C4-2B (cell line): ENCODE data around the gene COQ8A.

Experiments used
- CTCF ChIP-seq: fragments of 450-650 bp; conservative IDR thresholded peaks from 2 replicates; pipeline ENCODE4 v1.5.1; 2017; ENCODE audit warnings: mild to moderate bottlenecking
- ZFX ChIP-seq: fragments of 450-650 bp; IDR thresholded peaks from 2 replicates; pipeline ENCODE4 v1.6.1; 2017

DNA sequence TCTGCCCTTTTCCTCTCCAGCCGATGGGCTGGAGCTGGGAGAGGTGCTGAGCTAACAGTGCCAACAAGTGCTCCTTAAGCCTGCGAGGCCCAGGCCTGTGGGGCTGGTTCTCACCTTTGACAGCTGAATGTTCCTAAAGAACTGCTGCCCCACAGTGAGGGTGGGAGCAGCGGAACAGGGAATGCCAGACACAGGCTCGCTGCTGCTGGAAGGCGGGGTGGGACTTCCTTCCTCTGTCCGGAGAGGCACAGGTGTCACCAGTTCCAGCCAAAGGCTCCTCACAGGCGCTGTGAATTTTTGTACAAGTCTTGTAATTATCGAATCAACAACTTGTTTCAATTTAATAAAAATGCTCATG is 47.1 kb downstream of the COQ8A start:
- TF ChIP-seq CTCF: no peak
- TF ChIP-seq ZFX: no peak
